Measurements from ENCODE around the gene ZDHHC11.
"Not testable (repeated sequence)": the region's sequence is repeated elsewhere in the genome, so short reads cannot be mapped to it uniquely, and the experiment has no call there.

The ZDHHC11 gene

GRCh38 chr5:797986-798385 is 52.8 kb downstream of the ZDHHC11 start:
- H3K9ac ChIP-seq (ENCODE audit: low read length); H3K27me3 ChIP-seq (ENCODE audit: insufficient read depth, low read length, poor library complexity); H3K79me1 ChIP-seq (ENCODE audit: low read length); H2AK5ac ChIP-seq (ENCODE audit: low read length); H3K4me2 ChIP-seq (ENCODE audit: low read length); H2BK5ac ChIP-seq (ENCODE audit: low read length); H3K56ac ChIP-seq (ENCODE audit: low read length); H3K18ac ChIP-seq (ENCODE audit: low read length); H3K4me3 ChIP-seq (ENCODE audit: low read length); H2BK15ac ChIP-seq (replicated peaks; ENCODE audit: low read depth); H4K8ac ChIP-seq (ENCODE audit: low read depth, low read length); H3K79me2 ChIP-seq (ENCODE audit: control insufficient read depth, insufficient read depth, low read length); H4K5ac ChIP-seq (ENCODE audit: low read length); H3K36me3 ChIP-seq (ENCODE audit: control insufficient read depth, insufficient read depth, low read length); H3K4ac ChIP-seq (ENCODE audit: low read depth, low read length); H3K4me1 ChIP-seq (ENCODE audit: control insufficient read depth, low read depth, low read length); H3K23ac ChIP-seq (ENCODE audit: low read length); H3K27ac ChIP-seq (ENCODE audit: low read depth, low read length); H2BK120ac ChIP-seq (ENCODE audit: low read depth, low read length): not testable (repeated sequence)
- WGBS (ENCODE audit: extremely low coverage, insufficient coverage, low lambda C conversion rate): no CpG with 5 or more reads among the region's 4 CpGs
- DNase-seq: peak; percentile 25

DNA sequence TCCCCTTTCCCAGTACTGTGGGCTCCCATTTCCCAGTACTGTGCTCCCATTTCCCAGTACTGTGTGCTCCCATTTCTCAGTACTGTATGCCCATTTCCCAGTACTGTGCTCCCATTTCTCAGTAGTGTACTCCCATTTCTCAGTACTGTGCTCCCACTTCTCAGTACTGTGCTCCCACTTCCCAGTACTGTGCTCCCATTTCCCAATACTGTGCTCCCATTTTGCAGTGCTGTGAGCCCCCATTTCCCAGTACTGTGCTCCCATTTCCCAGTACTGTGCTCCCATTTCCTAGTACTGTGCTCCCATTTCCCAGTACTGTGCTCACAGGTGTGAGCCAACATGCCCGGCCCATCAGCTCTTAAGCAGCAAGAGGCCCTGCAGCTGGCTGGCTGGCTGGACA is 54.9 kb downstream of the ZDHHC11 start:
- H3K23ac ChIP-seq (ENCODE audit: low read length): not testable (repeated sequence)

DNA sequence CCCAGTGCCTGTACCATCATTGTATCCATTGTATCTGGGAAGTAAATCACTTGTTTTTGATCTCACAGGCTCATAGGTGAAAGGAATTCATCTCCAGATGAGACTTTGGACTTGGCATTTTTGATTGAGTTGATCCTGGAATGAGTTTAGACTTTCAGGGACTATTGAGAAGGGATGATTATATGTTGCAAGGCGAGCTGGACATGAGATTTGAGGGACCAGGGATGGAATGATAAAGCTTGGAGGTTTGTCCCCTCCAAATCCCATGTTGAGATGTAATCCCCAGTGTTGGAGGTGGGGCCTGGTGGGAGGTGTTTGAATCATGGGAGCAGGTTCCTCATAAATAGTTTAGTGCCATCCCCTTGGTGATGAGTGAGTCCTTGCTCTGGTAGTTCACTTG is 55.8 kb downstream of the ZDHHC11 start:
- H3K4ac ChIP-seq (ENCODE audit: low read depth, low read length); H3K4me1 ChIP-seq (ENCODE audit: control insufficient read depth, low read depth, low read length); H3K79me2 ChIP-seq (ENCODE audit: control insufficient read depth, insufficient read depth, low read length); H3K27me3 ChIP-seq (ENCODE audit: insufficient read depth, low read length, poor library complexity); H3K18ac ChIP-seq (ENCODE audit: low read length); H2AK5ac ChIP-seq (ENCODE audit: low read length); H3K36me3 ChIP-seq (ENCODE audit: control insufficient read depth, insufficient read depth, low read length); H3K4me2 ChIP-seq (ENCODE audit: low read length); H3K27ac ChIP-seq (ENCODE audit: low read depth, low read length); H2BK120ac ChIP-seq (ENCODE audit: low read depth, low read length); DNase-seq; H3K56ac ChIP-seq (ENCODE audit: low read length); H4K8ac ChIP-seq (ENCODE audit: low read depth, low read length); H3K23ac ChIP-seq (ENCODE audit: low read length); H3K9ac ChIP-seq (ENCODE audit: low read length); H3K79me1 ChIP-seq (ENCODE audit: low read length); H4K5ac ChIP-seq (ENCODE audit: low read length); H3K4me3 ChIP-seq (ENCODE audit: low read length); H2BK5ac ChIP-seq (ENCODE audit: low read length); H2BK15ac ChIP-seq (replicated peaks; ENCODE audit: low read depth): not testable (repeated sequence)
- no CpG with 5 or more reads among the region's 1 CpG for WGBS (ENCODE audit: extremely low coverage, insufficient coverage, low lambda C conversion rate)

More for the DNA sequence above, 54.9 kb downstream of the ZDHHC11 start:
- not testable (repeated sequence) for H3K56ac ChIP-seq (ENCODE audit: low read length); H3K27me3 ChIP-seq (ENCODE audit: insufficient read depth, low read length, poor library complexity); H3K79me2 ChIP-seq (ENCODE audit: control insufficient read depth, insufficient read depth, low read length); H4K5ac ChIP-seq (ENCODE audit: low read length); DNase-seq; H3K4me2 ChIP-seq (ENCODE audit: low read length); H2AK5ac ChIP-seq (ENCODE audit: low read length); H3K9ac ChIP-seq (ENCODE audit: low read length); H4K8ac ChIP-seq (ENCODE audit: low read depth, low read length); H3K18ac ChIP-seq (ENCODE audit: low read length); H3K79me1 ChIP-seq (ENCODE audit: low read length); H2BK120ac ChIP-seq (ENCODE audit: low read depth, low read length); H3K4me3 ChIP-seq (ENCODE audit: low read length); H2BK5ac ChIP-seq (ENCODE audit: low read length); H3K4ac ChIP-seq (ENCODE audit: low read depth, low read length); H2BK15ac ChIP-seq (replicated peaks; ENCODE audit: low read depth); H3K4me1 ChIP-seq (ENCODE audit: control insufficient read depth, low read depth, low read length); H3K27ac ChIP-seq (ENCODE audit: low read depth, low read length); H3K36me3 ChIP-seq (ENCODE audit: control insufficient read depth, insufficient read depth, low read length)
- no CpG with 5 or more reads among the region's 1 CpG for WGBS (ENCODE audit: extremely low coverage, insufficient coverage, low lambda C conversion rate)

DNA sequence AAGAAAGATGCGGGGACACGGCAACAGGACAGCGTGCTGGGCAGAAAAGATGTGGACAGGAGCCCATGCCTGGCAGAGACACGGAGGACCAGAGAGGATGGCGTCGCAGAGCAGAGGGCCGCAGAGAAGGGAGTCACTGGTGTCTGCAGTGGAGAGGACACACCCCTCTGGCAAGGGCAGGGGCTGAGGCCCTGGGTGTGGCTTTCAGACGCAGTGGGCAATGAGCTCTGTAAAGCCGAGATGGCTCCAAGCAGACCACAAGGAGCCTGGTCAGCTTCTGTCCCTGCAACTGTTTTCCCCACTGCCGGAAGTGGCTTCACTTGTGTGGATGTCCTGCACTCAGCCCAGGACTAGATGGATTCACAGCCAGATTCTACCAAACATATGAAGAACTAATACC is 62.1 kb downstream of the ZDHHC11 start:
- not testable (repeated sequence) for H2BK5ac ChIP-seq (ENCODE audit: low read length); H3K79me2 ChIP-seq (ENCODE audit: control insufficient read depth, insufficient read depth, low read length); H4K8ac ChIP-seq (ENCODE audit: low read depth, low read length); H3K36me3 ChIP-seq (ENCODE audit: control insufficient read depth, insufficient read depth, low read length); H3K56ac ChIP-seq (ENCODE audit: low read length); H3K23ac ChIP-seq (ENCODE audit: low read length); H4K5ac ChIP-seq (ENCODE audit: low read length); H2BK15ac ChIP-seq (replicated peaks; ENCODE audit: low read depth); H3K79me1 ChIP-seq (ENCODE audit: low read length); H3K4me2 ChIP-seq (ENCODE audit: low read length); H3K4ac ChIP-seq (ENCODE audit: low read depth, low read length); H3K27ac ChIP-seq (ENCODE audit: low read depth, low read length); DNase-seq; H3K27me3 ChIP-seq (ENCODE audit: insufficient read depth, low read length, poor library complexity); H3K4me3 ChIP-seq (ENCODE audit: low read length); H3K18ac ChIP-seq (ENCODE audit: low read length); H3K4me1 ChIP-seq (ENCODE audit: control insufficient read depth, low read depth, low read length); H2AK5ac ChIP-seq (ENCODE audit: low read length); H2BK120ac ChIP-seq (ENCODE audit: low read depth, low read length); H3K9ac ChIP-seq (ENCODE audit: low read length)
- no CpG with 5 or more reads among the region's 10 CpGs for WGBS (ENCODE audit: extremely low coverage, insufficient coverage, low lambda C conversion rate)

DNA sequence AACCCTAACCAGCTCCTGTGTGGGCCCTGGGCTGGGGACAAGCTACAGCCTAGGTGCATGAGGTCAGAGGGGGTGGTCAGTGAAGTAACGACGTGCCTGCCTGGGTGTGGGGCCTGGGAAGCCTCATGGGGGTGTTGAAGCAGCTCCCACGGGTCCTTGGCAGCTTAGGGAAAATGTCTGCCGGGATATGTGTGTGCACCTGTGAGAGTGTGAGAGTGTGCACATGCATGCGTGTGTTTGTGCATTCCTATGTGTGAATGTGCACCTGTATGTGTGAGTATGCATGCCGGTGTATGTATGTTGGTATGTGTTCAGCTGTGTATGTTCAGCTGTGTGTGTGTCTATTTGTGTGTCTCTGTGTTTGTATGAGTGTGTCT is 62.9 kb downstream of the ZDHHC11 start:
- H2BK5ac ChIP-seq (ENCODE audit: low read length); H3K4me2 ChIP-seq (ENCODE audit: low read length); H3K23ac ChIP-seq (ENCODE audit: low read length); H2AK5ac ChIP-seq (ENCODE audit: low read length); H3K27ac ChIP-seq (ENCODE audit: low read depth, low read length); H3K27me3 ChIP-seq (ENCODE audit: insufficient read depth, low read length, poor library complexity); H2BK120ac ChIP-seq (ENCODE audit: low read depth, low read length); H3K79me2 ChIP-seq (ENCODE audit: control insufficient read depth, insufficient read depth, low read length); H4K8ac ChIP-seq (ENCODE audit: low read depth, low read length); H3K18ac ChIP-seq (ENCODE audit: low read length); H3K4ac ChIP-seq (ENCODE audit: low read depth, low read length); H3K9ac ChIP-seq (ENCODE audit: low read length); H3K79me1 ChIP-seq (ENCODE audit: low read length); H3K4me3 ChIP-seq (ENCODE audit: low read length); H3K56ac ChIP-seq (ENCODE audit: low read length); H3K36me3 ChIP-seq (ENCODE audit: control insufficient read depth, insufficient read depth, low read length); H2BK15ac ChIP-seq (replicated peaks; ENCODE audit: low read depth); DNase-seq; H3K4me1 ChIP-seq (ENCODE audit: control insufficient read depth, low read depth, low read length); H4K5ac ChIP-seq (ENCODE audit: low read length): not testable (repeated sequence)
- WGBS (ENCODE audit: extremely low coverage, insufficient coverage, low lambda C conversion rate): no CpG with 5 or more reads among the region's 6 CpGs

DNA sequence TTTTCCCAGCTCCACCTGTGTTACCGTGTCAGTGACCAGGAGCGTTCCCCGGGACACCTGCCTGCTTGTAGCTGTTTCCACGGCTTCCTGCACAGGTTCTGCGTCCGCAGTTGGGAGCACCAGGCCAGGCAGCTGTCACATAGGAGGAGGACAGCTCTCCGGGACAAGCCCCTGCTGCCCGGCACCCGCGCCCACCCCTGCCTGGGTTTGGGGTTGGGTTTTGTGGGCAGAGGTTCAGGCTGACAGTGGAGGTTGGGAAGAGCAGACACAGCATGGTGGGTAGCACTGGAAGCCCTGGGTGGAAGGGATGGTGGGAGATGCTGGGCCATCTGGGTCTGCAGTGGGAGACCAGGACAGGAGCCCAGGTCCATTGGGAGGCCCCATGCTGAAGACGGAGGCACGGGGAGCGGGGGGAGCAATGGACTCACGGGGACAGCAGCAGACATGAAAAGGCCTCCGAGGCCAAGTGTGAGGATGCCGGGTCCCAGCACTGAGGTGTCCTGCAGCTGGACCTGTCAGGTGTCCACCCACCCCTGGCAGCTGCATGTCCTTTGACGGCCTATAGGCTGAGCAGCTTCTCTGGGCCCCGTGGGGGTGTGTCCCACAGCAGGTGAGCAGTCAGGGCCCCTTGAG is 63.4 kb downstream of the ZDHHC11 start:
- WGBS (ENCODE audit: extremely low coverage, insufficient coverage, low lambda C conversion rate): no CpG with 5 or more reads among the region's 18 CpGs
- not testable (repeated sequence) for H3K27ac ChIP-seq (ENCODE audit: low read depth, low read length)

More for the DNA sequence above, 63.4 kb downstream of the ZDHHC11 start:
- H3K4me3 ChIP-seq (ENCODE audit: low read length); H2BK120ac ChIP-seq (ENCODE audit: low read depth, low read length); H3K4me1 ChIP-seq (ENCODE audit: control insufficient read depth, low read depth, low read length); H3K18ac ChIP-seq (ENCODE audit: low read length); H3K4ac ChIP-seq (ENCODE audit: low read depth, low read length); H3K4me2 ChIP-seq (ENCODE audit: low read length); H2BK15ac ChIP-seq (replicated peaks; ENCODE audit: low read depth); H3K79me1 ChIP-seq (ENCODE audit: low read length); H4K5ac ChIP-seq (ENCODE audit: low read length); H2AK5ac ChIP-seq (ENCODE audit: low read length); H3K79me2 ChIP-seq (ENCODE audit: control insufficient read depth, insufficient read depth, low read length); H3K36me3 ChIP-seq (ENCODE audit: control insufficient read depth, insufficient read depth, low read length); DNase-seq; H3K56ac ChIP-seq (ENCODE audit: low read length); H3K23ac ChIP-seq (ENCODE audit: low read length); H3K27me3 ChIP-seq (ENCODE audit: insufficient read depth, low read length, poor library complexity); H2BK5ac ChIP-seq (ENCODE audit: low read length); H3K9ac ChIP-seq (ENCODE audit: low read length); H4K8ac ChIP-seq (ENCODE audit: low read depth, low read length): not testable (repeated sequence)

Measured in mesendoderm (in vitro differentiated cells).